ENCODE results near the gene PSMG3.

The PSMG3 gene

DNA sequence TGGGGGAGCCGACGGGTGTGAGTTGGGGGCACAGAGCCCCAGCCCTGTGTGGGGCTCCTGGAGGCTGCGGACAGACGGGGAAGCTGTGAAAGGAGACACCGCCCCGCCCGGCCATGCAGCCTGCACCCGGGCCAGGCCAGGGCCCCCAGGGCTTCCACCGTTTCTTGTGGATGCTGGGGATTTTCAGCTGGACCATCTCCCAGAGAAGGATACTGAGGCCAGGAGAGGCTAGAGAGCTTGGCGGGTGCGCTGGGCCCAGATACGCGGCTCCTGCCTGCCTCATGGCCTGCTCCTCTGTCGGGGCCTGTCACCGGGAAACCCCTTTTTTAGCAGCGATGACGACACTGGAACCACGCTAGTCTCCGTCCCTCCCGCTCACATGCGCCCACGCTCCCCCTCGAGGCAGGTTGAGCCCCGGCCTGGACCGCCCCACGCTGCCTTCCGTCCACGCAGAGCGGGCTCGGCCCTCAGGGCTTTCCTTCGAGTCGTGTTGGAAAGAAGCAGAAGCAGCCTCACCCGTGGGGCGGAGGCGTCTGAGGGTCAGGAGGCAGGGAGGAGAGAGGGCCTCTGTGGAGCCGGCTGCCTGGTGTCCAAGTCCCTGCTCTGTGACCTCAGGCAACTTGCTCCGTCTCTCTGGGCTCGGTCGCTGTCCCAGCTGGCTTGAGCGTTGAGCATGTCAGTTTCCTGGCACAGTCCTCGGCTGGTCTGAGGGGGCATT lies 25.5 kb downstream of the PSMG3 start:
- DNase-seq (ENCODE audit: low spot score) = no peak
- Mint-ChIP-seq H3K36me3 (ENCODE audit: low read depth) (peaks cover 8% of the 10 kb centered on the region), H3K4me1 (ENCODE audit: low read depth) (no peaks in the 10 kb centered on the region), H3K27me3 (ENCODE audit: low read depth) (no peaks in the 10 kb centered on the region), H3K27ac (no peak overlapping the region), H3K4me3 (no peak overlapping the region), H3K9me3 (no peaks in the 10 kb centered on the region)

DNA sequence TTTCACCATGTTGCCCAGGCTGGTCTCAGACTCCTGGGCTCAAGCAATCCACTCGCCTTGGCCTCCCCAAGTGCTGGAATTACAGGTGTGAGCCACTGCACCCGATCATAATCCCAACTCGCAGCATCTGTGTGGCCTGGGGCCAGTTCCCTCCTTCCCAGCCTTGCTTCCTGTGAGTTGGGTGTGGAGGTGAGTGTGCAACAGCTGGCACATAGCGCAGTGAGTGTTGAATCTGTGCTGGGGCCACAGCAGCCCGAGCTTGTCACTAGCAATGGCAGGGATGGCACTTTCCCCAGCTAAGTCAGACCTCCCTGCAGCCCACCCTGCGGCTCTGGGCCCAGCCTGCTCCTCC lies 26.0 kb downstream of the PSMG3 start:
- Mint-ChIP-seq H3K27ac (no peak overlapping the region), H3K4me1 (ENCODE audit: low read depth) (no peaks in the 10 kb centered on the region), H3K27me3 (ENCODE audit: low read depth) (no peaks in the 10 kb centered on the region), H3K4me3 (no peak overlapping the region), H3K36me3 (ENCODE audit: low read depth) (peaks cover 8% of the 10 kb centered on the region), H3K9me3 (no peaks in the 10 kb centered on the region)
- no peak for DNase-seq (ENCODE audit: low spot score)

DNA sequence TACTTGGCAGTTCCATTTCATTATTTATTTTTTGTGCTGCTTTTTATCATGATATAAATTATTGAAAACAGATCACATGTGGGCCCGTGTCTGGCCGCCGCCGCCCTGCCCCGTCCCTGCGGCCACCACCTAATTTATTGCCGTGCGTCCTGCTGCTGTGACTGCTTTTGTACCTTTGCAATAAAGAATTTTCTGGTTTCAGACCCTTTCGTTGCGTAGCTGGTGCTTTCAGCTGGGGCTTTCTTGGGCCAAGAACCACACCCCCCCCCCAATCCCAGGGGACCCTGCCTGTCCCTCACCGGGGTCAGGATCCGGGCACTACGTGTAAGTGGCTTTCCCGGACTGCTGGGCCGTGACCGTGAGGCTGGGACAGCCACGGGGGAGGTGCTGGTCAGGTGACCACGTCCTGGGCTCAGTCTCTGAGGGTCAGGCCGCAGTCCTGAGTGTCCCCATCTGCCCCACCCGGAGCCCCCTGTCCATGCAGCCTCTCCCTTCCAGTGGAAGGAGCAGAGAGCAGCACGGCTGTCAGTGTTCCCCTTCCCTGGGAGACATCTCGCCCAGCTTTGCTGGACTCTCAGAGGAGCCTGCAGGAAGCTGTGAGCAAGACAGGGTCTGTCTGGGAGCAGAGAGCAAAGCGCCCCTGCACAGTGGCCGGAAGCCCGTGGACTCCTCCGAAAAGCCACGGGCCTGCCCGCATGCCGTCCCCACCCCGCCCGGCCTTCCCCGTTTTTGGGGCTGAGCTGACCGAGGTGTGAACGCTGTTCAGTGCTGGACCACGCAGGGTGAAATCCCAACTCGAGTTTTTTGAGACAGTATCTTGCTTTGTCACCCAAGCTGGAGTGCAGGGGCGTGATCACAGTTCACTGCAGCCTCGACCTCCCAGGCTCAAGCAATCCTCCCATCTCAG lies 26.7 kb downstream of the PSMG3 start:
- Mint-ChIP-seq H3K27ac (no peak overlapping the region), H3K27me3 (ENCODE audit: low read depth) (no peaks in the 10 kb centered on the region)

DNA sequence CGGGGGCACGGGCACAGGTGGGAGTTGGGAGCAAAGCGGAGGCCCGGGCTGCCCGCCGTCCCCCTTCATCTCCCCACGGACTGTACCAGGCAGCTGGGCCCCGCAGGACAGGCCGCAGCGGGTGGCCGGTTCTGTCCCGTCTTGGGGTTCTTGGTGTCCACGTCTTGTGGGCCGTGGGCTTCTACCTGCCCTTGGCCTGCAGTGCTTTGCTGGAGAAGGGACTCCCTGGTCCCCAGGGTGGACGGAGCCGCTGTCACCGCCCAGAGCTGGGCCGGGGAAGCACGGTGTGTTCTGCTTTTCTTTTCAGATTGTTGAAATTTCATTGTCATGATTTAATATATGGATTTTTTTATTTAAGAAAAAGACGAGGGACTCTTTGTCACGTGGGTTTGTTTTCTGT lies 27.5 kb downstream of the PSMG3 start:
- Mint-ChIP-seq H3K4me1 (ENCODE audit: low read depth) (no peaks in the 10 kb centered on the region), H3K36me3 (ENCODE audit: low read depth) (peaks cover 8% of the 10 kb centered on the region), H3K4me3 (no peak overlapping the region), H3K27me3 (ENCODE audit: low read depth) (no peaks in the 10 kb centered on the region), H3K9me3 (no peaks in the 10 kb centered on the region), H3K27ac (no peak overlapping the region)
- no peak for DNase-seq (ENCODE audit: low spot score)

More for the DNA sequence above, 26.7 kb downstream of the PSMG3 start:
- Mint-ChIP-seq H3K4me1 (ENCODE audit: low read depth) (no peaks in the 10 kb centered on the region), H3K36me3 (ENCODE audit: low read depth) (peaks cover 8% of the 10 kb centered on the region), H3K9me3 (no peaks in the 10 kb centered on the region), H3K4me3 (no peak overlapping the region)
- no peak for DNase-seq (ENCODE audit: low spot score)

DNA sequence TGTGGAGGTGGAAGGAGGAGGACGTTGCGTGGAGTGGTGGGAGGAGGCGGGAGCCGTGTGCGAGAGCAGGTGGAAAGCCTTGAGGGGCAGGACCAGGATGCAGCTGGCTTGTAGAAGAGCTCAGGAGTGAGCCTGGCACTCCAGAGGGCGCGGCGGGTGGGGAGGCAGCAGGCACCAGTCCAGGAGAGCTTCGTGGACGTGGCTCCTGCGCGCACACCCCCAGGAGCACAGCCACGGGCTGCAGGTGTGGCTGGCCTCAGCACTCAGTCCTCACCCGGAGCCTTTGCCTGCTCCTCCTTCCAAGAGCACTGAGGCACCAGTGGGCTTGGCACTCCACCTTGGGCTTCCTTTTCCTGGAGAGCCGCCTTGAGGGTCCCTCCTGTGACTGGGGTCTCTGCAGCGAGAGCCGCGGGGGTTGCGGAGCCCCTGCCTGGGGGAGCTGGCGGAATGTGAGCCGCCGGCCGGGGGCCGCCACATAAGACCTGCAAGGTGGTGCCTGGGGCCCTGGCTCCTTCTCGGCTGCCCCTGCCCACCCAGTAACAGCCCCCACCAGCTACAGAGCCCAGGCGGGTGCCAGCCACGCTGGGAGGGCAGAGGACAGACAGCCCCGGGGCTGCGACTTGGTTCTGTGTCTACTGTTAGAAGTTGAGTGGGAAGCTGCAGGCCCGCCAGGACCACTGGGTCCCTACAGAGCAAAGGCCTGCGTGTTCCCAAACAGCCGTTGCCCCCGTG lies 28.2 kb downstream of the PSMG3 start:
- H3K27me3 Mint-ChIP-seq (ENCODE audit: low read depth) = no peaks in the 10 kb centered on the region
- no peak overlapping the region for H3K4me3 Mint-ChIP-seq
- no peaks in the 10 kb centered on the region for H3K9me3 Mint-ChIP-seq
- peaks cover 8% of the 10 kb centered on the region for H3K36me3 Mint-ChIP-seq (ENCODE audit: low read depth)
- no peaks in the 10 kb centered on the region for H3K4me1 Mint-ChIP-seq (ENCODE audit: low read depth)
- DNase-seq (ENCODE audit: low spot score) = no peak
- H3K27ac Mint-ChIP-seq = no peak overlapping the region

DNA sequence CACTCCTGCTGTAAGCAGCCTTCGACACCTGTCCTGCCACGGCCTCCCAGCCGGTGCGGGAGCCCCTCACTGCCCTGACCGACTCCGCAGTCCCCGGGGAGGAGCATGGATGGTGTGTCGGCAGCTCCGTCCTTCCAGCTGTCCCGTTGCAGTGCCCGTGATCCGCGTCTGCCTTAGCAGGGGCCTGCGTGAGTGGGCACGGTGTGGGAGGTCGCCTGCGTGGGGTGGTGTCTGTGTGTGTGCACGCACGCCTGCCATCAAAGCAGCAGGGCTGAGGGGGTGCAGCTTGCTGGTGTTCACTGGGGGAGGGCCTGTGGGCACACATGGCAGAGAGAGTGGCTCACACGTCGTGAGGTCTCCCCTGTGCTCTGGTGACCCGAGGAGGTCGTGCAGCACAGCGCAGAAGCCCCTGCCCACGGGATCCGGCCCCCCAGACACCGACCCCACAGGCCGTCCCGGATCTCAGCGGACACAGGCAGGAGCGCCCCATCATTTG lies 29.0 kb downstream of the PSMG3 start:
- no peaks in the 10 kb centered on the region for H3K27me3 Mint-ChIP-seq (ENCODE audit: low read depth)
- no peaks in the 10 kb centered on the region for H3K9me3 Mint-ChIP-seq
- H3K4me1 Mint-ChIP-seq (ENCODE audit: low read depth) = no peaks in the 10 kb centered on the region
- no peak overlapping the region for H3K4me3 Mint-ChIP-seq
- peaks cover 12% of the 10 kb centered on the region for H3K36me3 Mint-ChIP-seq (ENCODE audit: low read depth)
- DNase-seq (ENCODE audit: low spot score) = no peak
- H3K27ac Mint-ChIP-seq = no peak overlapping the region

DNA sequence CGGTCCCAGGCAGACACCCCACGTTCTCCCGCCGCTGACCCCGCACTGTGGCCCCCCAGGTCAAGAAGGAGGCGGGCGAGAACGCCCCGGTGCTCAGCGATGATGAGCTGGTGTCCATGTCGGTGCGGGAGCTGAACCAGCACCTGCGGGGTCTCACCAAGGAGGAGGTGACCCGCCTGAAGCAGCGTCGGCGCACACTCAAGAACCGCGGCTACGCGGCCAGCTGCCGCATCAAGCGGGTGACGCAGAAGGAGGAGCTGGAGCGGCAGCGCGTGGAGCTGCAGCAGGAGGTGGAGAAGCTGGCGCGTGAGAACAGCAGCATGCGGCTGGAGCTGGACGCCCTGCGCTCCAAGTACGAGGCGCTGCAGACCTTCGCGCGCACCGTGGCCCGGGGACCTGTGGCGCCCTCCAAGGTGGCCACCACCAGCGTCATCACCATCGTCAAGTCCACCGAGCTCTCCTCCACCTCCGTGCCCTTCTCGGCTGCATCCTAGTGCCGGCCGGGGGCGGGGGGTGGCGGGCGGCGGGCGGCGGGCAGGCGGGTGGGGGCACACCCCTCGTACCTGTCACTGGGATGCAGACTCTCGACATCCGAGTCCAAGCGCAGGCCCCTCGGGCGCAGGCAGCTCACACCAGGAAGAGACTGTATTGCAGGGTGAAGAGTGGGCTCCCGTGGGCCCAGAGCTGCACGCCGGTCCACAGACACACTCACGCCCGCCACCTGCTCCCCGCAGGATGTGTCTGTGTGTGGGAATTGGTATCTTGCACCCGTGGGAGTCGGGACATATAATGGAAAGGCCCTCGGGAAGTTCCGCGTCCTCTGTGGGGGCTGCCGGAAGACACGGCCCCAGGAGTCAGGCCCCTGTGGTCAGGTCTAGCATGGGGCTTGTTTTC lies 29.7 kb downstream of the PSMG3 start:
- Mint-ChIP-seq H3K36me3 (ENCODE audit: low read depth) (peaks cover 12% of the 10 kb centered on the region), H3K9me3 (no peaks in the 10 kb centered on the region), H3K27ac (no peak overlapping the region), H3K4me3 (no peak overlapping the region), H3K27me3 (ENCODE audit: low read depth) (no peaks in the 10 kb centered on the region), H3K4me1 (ENCODE audit: low read depth) (no peaks in the 10 kb centered on the region)
- no peak for DNase-seq (ENCODE audit: low spot score)

DNA sequence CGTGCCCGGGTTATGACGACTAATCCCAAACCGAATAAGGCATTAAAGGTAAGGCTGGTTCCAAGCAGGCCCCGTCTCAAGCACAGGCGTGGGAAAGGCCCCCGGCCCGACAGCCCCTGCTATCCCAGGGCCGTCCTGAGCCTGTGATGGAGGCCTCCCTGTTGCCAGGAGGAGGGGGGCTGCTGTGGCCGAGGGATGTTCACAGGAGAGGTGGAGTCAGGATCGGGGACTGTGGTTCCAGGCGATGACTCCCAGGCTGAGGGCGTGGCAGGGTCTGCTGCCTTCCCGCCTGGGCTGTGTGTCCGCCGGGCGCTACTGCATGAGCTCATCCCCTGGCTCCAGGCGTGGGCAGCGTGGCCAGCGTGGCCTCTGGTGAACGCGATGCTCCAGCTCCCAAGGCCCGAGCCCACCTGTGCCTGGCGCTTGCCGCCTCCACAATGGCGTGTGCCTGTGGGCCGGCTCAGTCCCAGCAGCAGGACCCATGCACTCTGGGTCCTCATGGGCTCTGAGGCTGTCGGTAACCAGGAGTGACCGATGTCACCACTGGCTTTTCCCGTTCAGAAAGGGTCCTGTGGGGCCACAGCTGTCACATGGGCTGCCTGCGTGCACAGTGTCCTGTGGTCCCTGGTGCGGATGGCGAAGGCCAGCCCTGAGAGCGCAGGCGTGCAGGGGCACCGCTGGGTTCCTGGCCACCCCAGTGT lies 30.5 kb downstream of the PSMG3 start:
- Mint-ChIP-seq H3K9me3 (no peaks in the 10 kb centered on the region), H3K4me1 (ENCODE audit: low read depth) (no peaks in the 10 kb centered on the region), H3K27ac (no peak overlapping the region), H3K4me3 (no peak overlapping the region), H3K36me3 (ENCODE audit: low read depth) (peaks cover 12% of the 10 kb centered on the region), H3K27me3 (ENCODE audit: low read depth) (no peaks in the 10 kb centered on the region)
- no peak for DNase-seq (ENCODE audit: low spot score)

DNA sequence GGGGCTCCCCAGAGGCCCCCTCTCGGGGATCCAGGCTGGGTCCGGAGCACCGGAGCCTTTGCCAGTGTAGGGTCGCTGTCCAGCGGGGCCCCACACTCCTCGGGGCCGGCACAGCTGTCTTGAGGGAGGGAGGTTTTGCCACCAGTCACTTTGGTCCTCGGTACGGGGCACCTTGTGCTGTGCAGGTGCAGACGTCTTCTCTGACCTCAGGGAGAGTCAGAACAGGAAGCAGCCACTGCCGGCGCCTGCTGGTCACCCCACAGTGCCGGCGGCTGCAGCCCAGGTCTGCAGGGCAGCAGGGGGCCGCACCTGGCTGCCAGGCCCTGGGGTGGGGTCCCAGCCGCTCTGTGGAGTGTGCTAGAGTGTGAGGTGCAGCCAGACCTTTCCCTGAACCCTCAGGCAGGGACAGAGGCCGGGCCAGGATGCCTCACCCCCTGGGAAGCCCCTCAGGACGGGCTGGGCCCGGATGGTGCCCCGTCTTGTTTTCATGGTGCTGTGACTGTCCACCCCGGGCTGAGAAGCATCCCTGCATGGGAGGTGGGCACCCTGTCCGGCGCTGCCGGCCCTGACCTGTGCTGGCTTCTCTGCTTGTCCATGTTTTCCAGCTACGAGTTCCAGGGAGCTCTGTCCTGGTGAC lies 31.2 kb downstream of the PSMG3 start:
- Mint-ChIP-seq H3K27ac (no peak overlapping the region), H3K4me1 (ENCODE audit: low read depth) (peaks cover under 1% of the 10 kb centered on the region), H3K4me3 (no peak overlapping the region), H3K36me3 (ENCODE audit: low read depth) (peaks cover 12% of the 10 kb centered on the region), H3K27me3 (ENCODE audit: low read depth) (no peaks in the 10 kb centered on the region), H3K9me3 (no peaks in the 10 kb centered on the region)
- DNase-seq (ENCODE audit: low spot score) = no peak

DNA sequence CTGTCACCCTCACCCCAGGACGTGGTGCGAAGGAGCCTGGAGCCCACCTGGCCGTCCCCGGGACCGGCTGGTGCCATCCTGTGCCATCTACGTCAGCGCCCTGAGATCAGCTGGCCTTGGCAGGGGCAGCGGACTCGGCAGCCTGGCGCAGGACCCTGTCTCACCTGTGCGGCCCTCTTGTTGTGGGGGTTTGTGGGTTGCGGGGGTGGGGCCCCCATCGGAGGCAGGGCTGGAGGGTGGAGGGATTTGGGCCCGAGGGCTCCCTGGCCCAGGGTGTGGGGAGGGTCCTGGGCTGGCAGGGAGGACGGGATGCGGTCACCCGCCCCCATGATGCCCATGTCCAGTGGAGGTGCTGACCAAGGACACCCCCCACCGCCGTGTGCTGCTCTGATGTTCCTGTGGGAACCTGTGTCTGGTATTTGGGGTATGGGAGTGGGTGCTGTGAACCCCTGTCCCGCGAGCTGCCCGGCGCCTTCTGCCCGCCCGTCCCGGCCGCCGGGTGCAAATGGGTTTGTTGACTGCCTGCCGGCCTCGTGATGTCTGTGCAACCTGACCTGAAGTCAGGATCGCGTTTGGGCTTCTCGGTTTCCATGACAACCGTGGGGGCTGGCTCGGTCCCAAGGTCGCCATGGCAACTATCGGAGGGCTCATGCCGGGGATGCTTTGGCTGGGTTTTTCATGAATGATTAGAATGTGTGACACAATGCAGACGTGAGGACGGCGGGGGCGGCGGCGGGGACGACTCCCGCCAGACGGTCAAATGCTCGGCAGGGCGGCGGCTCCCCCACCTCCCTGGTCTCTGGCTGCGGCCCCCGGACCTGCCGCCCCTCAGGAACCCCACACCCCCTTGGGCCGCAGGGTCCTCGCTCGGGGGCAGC lies 32.1 kb downstream of the PSMG3 start:
- no peak overlapping the region for H3K4me3 Mint-ChIP-seq
- H3K27ac Mint-ChIP-seq = no peak overlapping the region

DNA sequence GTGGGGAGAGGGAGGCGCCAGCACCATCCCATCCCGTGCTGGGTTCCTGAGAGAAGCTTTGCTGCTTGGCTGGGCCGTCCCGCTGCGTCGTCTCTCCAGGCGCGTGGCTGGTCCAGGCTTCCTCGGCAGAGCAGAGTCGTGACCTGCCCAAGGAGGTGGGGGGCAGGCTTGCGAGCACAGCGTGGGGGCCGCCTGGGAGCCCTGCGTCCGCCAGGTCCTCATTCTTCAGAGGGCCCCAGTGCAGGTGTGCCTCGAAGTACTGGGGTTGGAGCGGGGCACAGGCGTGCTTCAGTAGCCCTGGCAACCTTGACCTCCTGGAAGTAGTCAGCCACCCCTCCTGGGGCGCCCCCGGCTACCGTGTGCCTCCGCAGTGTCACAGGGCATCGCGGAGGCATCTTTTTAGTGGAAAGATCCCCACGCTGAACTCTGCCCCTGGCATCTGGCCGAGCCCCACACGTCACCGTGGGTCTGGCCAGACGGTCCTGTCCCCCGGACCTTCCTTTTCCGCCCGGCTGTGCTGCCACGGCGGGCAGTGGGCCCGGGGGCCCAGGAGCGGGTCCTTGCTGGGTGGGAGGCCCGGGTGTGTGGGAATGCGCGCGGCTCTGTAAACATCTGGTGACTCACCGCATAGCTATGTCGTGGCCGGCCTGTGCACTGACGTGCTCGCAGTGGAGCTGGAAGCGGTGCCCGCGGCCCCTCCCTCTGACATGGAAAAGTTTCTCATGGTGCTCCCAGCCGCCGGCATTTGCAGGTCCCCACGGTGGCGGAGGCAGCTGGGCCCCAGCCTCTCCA lies 32.9 kb downstream of the PSMG3 start:
- Mint-ChIP-seq H3K4me1 (ENCODE audit: low read depth) (peaks cover 15% of the 10 kb centered on the region), H3K9me3 (no peaks in the 10 kb centered on the region), H3K27me3 (ENCODE audit: low read depth) (no peaks in the 10 kb centered on the region), H3K36me3 (ENCODE audit: low read depth) (peaks cover 12% of the 10 kb centered on the region), H3K27ac (no peak overlapping the region), H3K4me3 (no peak overlapping the region)
- DNase-seq (ENCODE audit: low spot score) = no peak

More for the DNA sequence above, 32.1 kb downstream of the PSMG3 start:
- Mint-ChIP-seq H3K9me3 (no peaks in the 10 kb centered on the region), H3K4me1 (ENCODE audit: low read depth) (peaks cover 9% of the 10 kb centered on the region), H3K36me3 (ENCODE audit: low read depth) (peaks cover 12% of the 10 kb centered on the region), H3K27me3 (ENCODE audit: low read depth) (no peaks in the 10 kb centered on the region)
- no peak for DNase-seq (ENCODE audit: low spot score)

Data from T-helper 2 cell treated with Interferon-gamma antibody and Interleukin-4, amounts not matched to agents 5 μg/mL and 100 μg/mL, for 36 hours (primary cell).